CD8-positive, alpha-beta memory T cell (primary cell): ENCODE measurements around the gene GAN. TPM values are rescaled to one million over a fixed set of nuclear protein-coding genes. Genes with fewer than 3 reads are reported as not detected.

ENCODE experiments used
- CTCF ChIA-PET: fragments of 350-600 bp; sonication (Branson Sonifier 250); formaldehyde crosslinking; loops from one replicate; lab custom pipeline; 2021; ENCODE audit warnings: antibody characterized with exemption; lab: Charles Lee
- POLR2A ChIA-PET: fragments of 350-600 bp; sonication (Branson Sonifier 250); formaldehyde crosslinking; loops from one replicate; lab custom pipeline; 2021; ENCODE audit warnings: antibody characterized with exemption; lab: Charles Lee
- DNase-seq, 5 donors: peaks; one replicate each; pipeline versions ENCODE4 v3.0.0 to v3.0.0-alpha.2; 2020 to 2022; ENCODE audit warnings: mixed read lengths in 1 of 5
- H3K27ac ChIP-seq: one replicate; pipeline ENCODE4 v1.7.0; 2013; ENCODE audit warnings: low read depth, mild to moderate bottlenecking, low read length, moderate library complexity
- H3K27me3 ChIP-seq: 2 replicates; pipeline ENCODE4 v1.7.0; 2013; ENCODE audit warnings: low read length, mild to moderate bottlenecking; ENCODE audit not compliant: insufficient read depth, poor library complexity, severe bottlenecking
- H3K36me3 ChIP-seq: 2 replicates; pipeline ENCODE4 v1.7.0; 2013; ENCODE audit warnings: mild to moderate bottlenecking, low read length, moderate library complexity; ENCODE audit not compliant: insufficient read depth
- H3K4me1 ChIP-seq: 2 replicates; pipeline ENCODE4 v1.7.0; 2013; ENCODE audit warnings: mild to moderate bottlenecking, low read length, moderate library complexity; ENCODE audit not compliant: insufficient read depth
- H3K4me3 ChIP-seq: 2 replicates; pipeline ENCODE4 v1.7.0; 2013; ENCODE audit warnings: mild to moderate bottlenecking, low read length
- H3K9me3 ChIP-seq: 2 replicates; pipeline ENCODE4 v1.7.0; 2013; ENCODE audit warnings: mild to moderate bottlenecking, low read length
- H3K27ac Mint-ChIP-seq, 8 donors: one replicate each; pipeline ENCODE4 v1.8.0; 2020 to 2021; ENCODE audit warnings: mixed read lengths in 8 of 8, mild to moderate bottlenecking in 6 of 8, inconsistent platforms in 3 of 8, moderate library complexity in 3 of 8
- H3K27me3 Mint-ChIP-seq, 2 donors: one replicate each; pipeline ENCODE4 v1.8.0; 2020 to 2021; ENCODE audit warnings: mixed read lengths in 2 of 2, mild to moderate bottlenecking in 1 of 2, moderate library complexity in 1 of 2
- H3K36me3 Mint-ChIP-seq, 3 donors: one replicate each; pipeline ENCODE4 v1.8.0; 2020 to 2021; ENCODE audit warnings: mixed read lengths in 3 of 3, inconsistent platforms in 1 of 3, mild to moderate bottlenecking in 1 of 3
- H3K4me1 Mint-ChIP-seq, 3 donors: one replicate each; pipeline ENCODE4 v1.8.0; 2020 to 2021; ENCODE audit warnings: mixed read lengths in 3 of 3, inconsistent platforms in 1 of 3, mild to moderate bottlenecking in 1 of 3
- H3K4me3 Mint-ChIP-seq, 7 donors: one replicate each; pipeline ENCODE4 v1.8.0; 2020 to 2021; ENCODE audit warnings: mixed read lengths in 7 of 7, mild to moderate bottlenecking in 6 of 7, moderate library complexity in 4 of 7, inconsistent platforms in 2 of 7
- H3K9me3 Mint-ChIP-seq, 5 donors: one replicate each; pipeline ENCODE4 v1.8.0; 2020 to 2022; ENCODE audit warnings: mixed read lengths in 5 of 5, mild to moderate bottlenecking in 3 of 5, moderate library complexity in 2 of 5, inconsistent platforms in 1 of 5
- polyA plus RNA-seq: library from polyadenylated mRNA; unstranded; fragments of 300-500 nt; fragmentation: Illumina TruSeq; gene quantifications from one replicate; pipeline ENCODE4 v1.2.3, GENCODE V29; 2021
- total RNA-seq, 2 experiments: library from RNA; stranded (reverse); gene quantifications; one replicate each; pipeline ENCODE4 v1.2.3, GENCODE V29; 2021

Gene GAN
- total and polyA plus RNA-seq, 3 experiments from 2014 or later: 2.4 to 12.0 (median 11.0) TPM

DNA sequence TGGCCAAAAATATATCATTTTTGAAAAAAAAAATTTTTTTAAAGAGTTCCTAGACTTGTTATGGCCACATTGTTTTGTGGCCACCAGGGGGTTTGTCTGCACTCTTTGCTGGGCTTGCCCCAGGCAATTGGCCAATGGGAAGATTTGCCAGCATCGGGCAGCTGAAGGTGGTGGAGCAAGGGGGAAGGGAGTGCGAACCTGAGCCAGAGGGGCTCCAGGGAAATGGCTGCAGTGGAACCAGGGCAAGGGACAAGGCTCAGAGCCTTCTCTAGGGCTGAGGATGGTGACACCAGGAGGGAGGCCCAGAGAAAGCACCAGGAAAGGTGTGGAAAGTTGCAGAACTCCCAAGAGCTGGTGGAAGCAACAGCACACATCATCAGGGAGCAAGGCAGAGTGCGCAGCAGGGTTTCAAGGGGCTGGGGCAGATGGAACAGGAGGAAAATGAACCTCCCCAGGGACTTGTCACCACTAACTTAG is 114.3 kb downstream of the GAN start:
- Mint-ChIP-seq H3K4me3 (peak overlapping the region in 1 of 7 donors; percentile 74), H3K27me3 (no peaks in the 10 kb centered on the region), H3K36me3 (no peaks in the 10 kb centered on the region), H3K4me1 (peaks cover 8 to 19% (median 14%) of the 10 kb centered on the region in 3 donors), H3K9me3 (no peaks in the 10 kb centered on the region), H3K27ac (peak overlapping the region in 4 of 8 donors; percentile 37 to 93 (median 56))
- Histone ChIP-seq H3K36me3 (no peaks in the 10 kb centered on the region), H3K9me3 (no peaks in the 10 kb centered on the region), H3K4me1 (peaks cover 7% of the 10 kb centered on the region), H3K27ac (no peak overlapping the region), H3K4me3 (no peak overlapping the region), H3K27me3 (no peaks in the 10 kb centered on the region)
- ChIA-PET POLR2A (no interaction called here), CTCF (interaction anchor here (0.6 to 1.2 kb wide), 3 partner anchors 102 to 286 kb away, joined by 3 to 6 read pairs (median 3); no protein-coding TSS in a partner anchor)
- no peak for DNase-seq

DNA sequence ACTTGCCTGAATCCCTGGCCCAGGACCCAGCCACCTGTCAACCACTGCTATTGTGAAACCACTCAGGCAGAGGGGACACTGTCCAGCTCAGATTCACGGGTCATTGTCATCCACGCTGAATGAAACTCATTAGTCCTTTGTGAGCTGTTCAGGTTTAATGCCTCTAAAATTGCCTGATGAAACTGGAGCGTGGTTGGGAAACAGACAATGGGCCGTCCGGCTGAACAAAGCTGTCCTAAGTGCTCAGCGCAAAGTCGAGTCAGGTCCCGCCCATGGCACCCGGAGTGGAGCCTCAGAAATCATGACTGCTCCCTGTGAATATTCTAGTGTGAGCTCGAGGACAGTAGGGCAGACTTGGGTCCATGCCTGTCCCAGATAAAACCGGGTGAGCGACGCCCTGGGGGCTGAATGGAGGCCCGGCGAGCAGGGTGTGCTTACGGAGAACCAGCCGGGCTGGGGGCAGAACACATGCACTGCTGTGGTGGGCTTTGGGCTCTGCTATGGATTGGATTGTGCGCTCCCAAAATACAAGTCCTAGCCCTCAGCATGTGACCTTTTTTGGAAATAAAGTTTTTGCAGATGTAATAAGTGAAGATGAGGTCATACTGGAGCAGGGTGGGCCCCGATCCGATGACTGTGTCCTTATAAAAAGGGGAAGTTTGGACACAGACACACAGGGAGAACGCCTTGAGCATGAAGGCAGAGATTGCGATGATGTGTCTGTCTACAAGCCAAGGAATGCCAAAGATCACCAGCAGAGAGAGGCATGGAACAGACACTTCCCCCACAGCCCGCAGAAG is 117.0 kb downstream of the GAN start:
- no peaks in the 10 kb centered on the region for H3K4me1 ChIP-seq
- H3K9me3 Mint-ChIP-seq: no peaks in the 10 kb centered on the region
- DNase-seq: no peak
- H3K27me3 ChIP-seq: no peaks in the 10 kb centered on the region
- H3K4me3 Mint-ChIP-seq: no peak overlapping the region
- no peak overlapping the region for H3K4me3 ChIP-seq
- H3K36me3 Mint-ChIP-seq: no peaks in the 10 kb centered on the region
- POLR2A ChIA-PET: no interaction called here
- H3K4me1 Mint-ChIP-seq: peaks cover 0 to 4% (median 2%) of the 10 kb centered on the region in 3 donors
- H3K36me3 ChIP-seq: no peaks in the 10 kb centered on the region
- no peak overlapping the region for H3K27ac ChIP-seq
- H3K9me3 ChIP-seq: no peaks in the 10 kb centered on the region
- H3K27me3 Mint-ChIP-seq: peaks cover 0 to 3% of the 10 kb centered on the region in 2 donors
- CTCF ChIA-PET: no interaction called here
- peak overlapping the region in 1 of 8 donors; percentile 38 for H3K27ac Mint-ChIP-seq

DNA sequence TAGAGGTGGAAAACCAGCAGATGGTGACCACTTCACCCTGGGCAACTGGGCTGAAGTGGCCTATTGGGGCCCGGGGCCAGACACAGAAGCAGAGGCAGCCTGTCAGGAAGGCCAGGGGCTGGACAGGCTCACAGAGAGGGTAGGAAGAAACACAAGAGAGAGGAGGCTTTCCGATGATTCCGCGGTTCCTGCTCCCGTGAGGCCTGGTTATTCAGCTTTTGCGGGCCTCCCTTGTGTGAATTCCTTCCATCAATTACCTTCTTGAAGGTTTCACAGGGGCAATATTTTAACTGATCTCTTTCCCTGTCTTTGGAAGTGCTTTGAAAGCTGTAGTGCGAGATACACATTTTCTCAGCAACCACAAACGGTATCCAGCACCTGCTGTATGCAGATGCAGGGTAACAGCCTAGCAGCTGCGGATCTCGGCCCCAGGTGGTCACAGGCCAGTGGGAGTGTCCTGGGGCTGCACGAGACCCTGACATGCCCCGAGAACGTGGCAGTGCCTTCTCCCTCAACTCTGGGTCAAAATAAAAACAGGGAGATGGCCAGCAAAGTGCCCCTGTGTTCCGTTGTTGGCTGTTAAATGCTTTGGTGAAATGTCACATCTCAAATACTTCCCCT is 118.3 kb downstream of the GAN start:
- ChIA-PET POLR2A (no interaction called here), CTCF (no interaction called here)
- H3K4me3 ChIP-seq: no peak overlapping the region
- Mint-ChIP-seq H3K9me3 (no peaks in the 10 kb centered on the region), H3K27me3 (peaks cover under 1 to 3% of the 10 kb centered on the region in 2 donors), H3K4me1 (peaks cover 2 to 5% (median 3%) of the 10 kb centered on the region in 3 donors), H3K36me3 (no peaks in the 10 kb centered on the region), H3K4me3 (no peak overlapping the region), H3K27ac (no peak overlapping the region)
- no peak for DNase-seq
- H3K27me3 ChIP-seq: no peaks in the 10 kb centered on the region
- no peaks in the 10 kb centered on the region for H3K9me3 ChIP-seq
- no peak overlapping the region for H3K27ac ChIP-seq
- H3K4me1 ChIP-seq: no peaks in the 10 kb centered on the region
- no peaks in the 10 kb centered on the region for H3K36me3 ChIP-seq

DNA sequence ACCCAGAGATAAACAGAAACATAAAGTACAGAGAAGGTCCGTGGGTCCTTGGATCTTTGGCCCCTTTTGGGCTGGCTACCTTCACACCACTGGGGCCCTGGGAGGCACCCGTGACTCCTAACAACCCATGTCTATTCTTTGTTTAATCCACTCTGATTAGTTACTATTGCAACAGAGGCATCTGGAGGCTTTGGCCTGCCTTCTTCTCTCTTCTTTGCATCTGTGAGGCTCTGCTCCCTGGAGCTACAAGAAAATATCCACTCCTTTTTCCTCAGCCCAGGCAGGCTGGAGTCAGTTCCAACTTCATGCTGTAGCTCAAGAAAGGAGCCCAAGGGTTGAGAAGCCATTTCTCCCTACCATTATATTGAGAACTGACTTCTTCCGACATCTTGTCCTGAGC is 120.3 kb downstream of the GAN start:
- DNase-seq: no peak
- no peaks in the 10 kb centered on the region for H3K27me3 ChIP-seq
- H3K36me3 ChIP-seq: no peaks in the 10 kb centered on the region
- ChIA-PET POLR2A (interaction anchor here (0.7 kb wide), 1 partner anchor 85 kb away, joined by 3 read pairs; no protein-coding TSS in a partner anchor), CTCF (interaction anchor here (0.6 kb wide), 1 partner anchor 188 kb away, joined by 3 read pairs; no protein-coding TSS in a partner anchor)
- Mint-ChIP-seq H3K4me3 (no peak overlapping the region), H3K4me1 (peaks cover 5 to 9% (median 7%) of the 10 kb centered on the region in 3 donors), H3K27me3 (peaks cover 3 to 5% of the 10 kb centered on the region in 2 donors), H3K36me3 (no peaks in the 10 kb centered on the region), H3K9me3 (no peaks in the 10 kb centered on the region), H3K27ac (peak overlapping the region in 2 of 8 donors; percentile 39 to 54)
- H3K9me3 ChIP-seq: no peaks in the 10 kb centered on the region
- H3K27ac ChIP-seq: no peak overlapping the region
- H3K4me3 ChIP-seq: no peak overlapping the region
- no peaks in the 10 kb centered on the region for H3K4me1 ChIP-seq

DNA sequence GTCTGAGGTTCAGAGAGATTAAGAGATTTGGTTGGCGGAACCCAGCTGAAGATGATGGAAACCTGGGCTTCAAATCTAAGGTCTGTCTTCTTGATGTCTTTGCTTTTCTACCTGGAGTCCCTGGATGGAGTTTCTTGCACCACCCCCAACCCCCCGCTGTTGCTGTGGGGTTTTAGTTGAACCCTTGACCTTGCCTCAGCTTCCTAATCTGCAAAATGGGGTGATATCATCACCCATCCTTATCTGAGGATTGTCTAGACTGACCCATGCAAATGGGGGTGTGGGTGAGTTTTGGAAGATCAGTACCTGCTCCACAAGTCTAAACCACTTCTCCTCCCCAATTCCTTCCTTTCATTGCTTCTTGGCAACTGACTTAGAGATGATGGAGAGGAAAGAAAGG is 120.8 kb downstream of the GAN start:
- H3K4me3 Mint-ChIP-seq: no peak overlapping the region
- Histone ChIP-seq H3K27me3 (no peaks in the 10 kb centered on the region), H3K4me3 (no peak overlapping the region), H3K27ac (no peak overlapping the region), H3K4me1 (no peaks in the 10 kb centered on the region), H3K36me3 (no peaks in the 10 kb centered on the region), H3K9me3 (no peaks in the 10 kb centered on the region)
- H3K36me3 Mint-ChIP-seq: no peaks in the 10 kb centered on the region
- no peak for DNase-seq
- H3K27me3 Mint-ChIP-seq: peaks cover 3 to 5% of the 10 kb centered on the region in 2 donors
- POLR2A ChIA-PET: interaction anchor here (0.7 kb wide), 1 partner anchor 85 kb away, joined by 3 read pairs; no protein-coding TSS in a partner anchor
- H3K9me3 Mint-ChIP-seq: no peaks in the 10 kb centered on the region
- H3K27ac Mint-ChIP-seq: peak overlapping the region in 2 of 8 donors; percentile 17 to 54
- H3K4me1 Mint-ChIP-seq: peaks cover 5 to 9% (median 7%) of the 10 kb centered on the region in 3 donors
- CTCF ChIA-PET: interaction anchor here (0.6 kb wide), 2 partner anchors 50 to 188 kb away, joined by 3 read pairs; no protein-coding TSS in a partner anchor

DNA sequence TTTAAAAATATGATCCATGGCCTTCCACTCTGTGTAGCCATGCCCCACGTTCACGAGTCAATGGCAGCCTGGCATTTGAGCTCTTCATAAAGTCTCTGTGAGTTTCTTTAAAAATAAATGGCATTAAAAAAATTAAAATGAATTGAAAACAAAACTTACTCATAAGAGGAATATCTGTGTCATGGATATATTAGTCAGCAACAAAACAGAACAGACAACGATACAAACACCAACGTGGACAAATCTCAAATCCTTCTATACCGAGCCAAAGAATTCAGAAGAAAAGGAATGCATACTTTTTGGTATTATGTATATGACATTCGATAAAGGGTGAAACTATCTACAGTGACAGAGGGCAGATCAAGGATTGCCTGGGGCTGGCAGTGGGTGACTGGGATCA is 121.6 kb downstream of the GAN start:
- H3K9me3 ChIP-seq: no peaks in the 10 kb centered on the region
- H3K27ac ChIP-seq: no peak overlapping the region
- Mint-ChIP-seq H3K27ac (peak overlapping the region in 1 of 8 donors; percentile 68), H3K9me3 (no peaks in the 10 kb centered on the region), H3K27me3 (peaks cover 3 to 5% of the 10 kb centered on the region in 2 donors), H3K4me3 (no peak overlapping the region), H3K36me3 (no peaks in the 10 kb centered on the region), H3K4me1 (peaks cover 5 to 9% (median 7%) of the 10 kb centered on the region in 3 donors)
- no peaks in the 10 kb centered on the region for H3K27me3 ChIP-seq
- ChIA-PET POLR2A (no interaction called here), CTCF (no interaction called here)
- DNase-seq: no peak
- no peaks in the 10 kb centered on the region for H3K4me1 ChIP-seq
- no peaks in the 10 kb centered on the region for H3K36me3 ChIP-seq
- H3K4me3 ChIP-seq: no peak overlapping the region

DNA sequence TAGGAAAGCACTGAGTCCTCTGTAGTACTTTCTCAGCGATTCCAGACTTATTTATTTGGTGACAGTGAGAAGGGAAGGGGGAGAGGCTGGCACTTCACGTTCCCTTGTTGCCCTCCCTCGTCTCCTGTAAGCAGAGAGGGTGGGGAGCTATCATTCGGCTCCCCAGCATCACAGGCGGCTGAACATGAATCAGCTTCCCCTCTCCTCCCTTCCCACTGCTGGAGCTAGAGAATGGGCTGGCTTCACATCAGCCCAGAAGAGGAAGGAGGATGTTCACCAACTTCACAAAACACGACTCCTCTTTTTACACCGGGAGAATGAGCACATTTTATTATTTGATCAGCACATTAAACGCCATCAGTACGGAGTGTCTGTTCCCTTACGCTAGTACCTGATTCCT is 123.1 kb downstream of the GAN start:
- H3K4me1 Mint-ChIP-seq: peaks cover 11 to 16% (median 15%) of the 10 kb centered on the region in 3 donors
- H3K4me1 ChIP-seq: peaks cover 3% of the 10 kb centered on the region
- ChIA-PET POLR2A (no interaction called here), CTCF (no interaction called here)
- no peak for DNase-seq
- H3K27ac ChIP-seq: no peak overlapping the region
- no peaks in the 10 kb centered on the region for H3K36me3 Mint-ChIP-seq
- no peaks in the 10 kb centered on the region for H3K9me3 ChIP-seq
- H3K4me3 Mint-ChIP-seq: no peak overlapping the region
- H3K27me3 ChIP-seq: no peaks in the 10 kb centered on the region
- H3K4me3 ChIP-seq: no peak overlapping the region
- peaks cover 4 to 5% of the 10 kb centered on the region in 2 donors for H3K27me3 Mint-ChIP-seq
- H3K27ac Mint-ChIP-seq: peak overlapping the region in 3 of 8 donors; percentile 26 to 68 (median 52)
- no peaks in the 10 kb centered on the region for H3K36me3 ChIP-seq
- H3K9me3 Mint-ChIP-seq: no peaks in the 10 kb centered on the region
